IPS DF 6.9 (cell line): ENCODE measurements around the gene ST8SIA2.
"Not testable (repeated sequence)": the region's sequence is repeated elsewhere in the genome, so short reads cannot be mapped to it uniquely, and the experiment has no call there.

Source experiments
- DNase-seq: peaks from one replicate; pipeline ENCODE4 v3.0.0-alpha.2; 2013; ENCODE audit warnings: low read depth, low spot score
- H3K27ac ChIP-seq: one replicate; pipeline ENCODE4 v1.5.1; 2013; ENCODE audit warnings: low read length, control low read depth
- H3K27me3 ChIP-seq: 2 replicates; pipeline ENCODE4 v1.6.1; 2013; ENCODE audit warnings: mild to moderate bottlenecking, low read length; ENCODE audit not compliant: control insufficient read depth, insufficient read depth
- H3K36me3 ChIP-seq: 2 replicates; pipeline ENCODE4 v1.6.1; 2013; ENCODE audit warnings: low read length; ENCODE audit not compliant: control insufficient read depth, insufficient read depth
- H3K4me1 ChIP-seq: 2 replicates; pipeline ENCODE4 v1.6.1; 2013; ENCODE audit warnings: low read length; ENCODE audit not compliant: control insufficient read depth, insufficient read depth
- H3K4me3 ChIP-seq: 2 replicates; pipeline ENCODE4 v1.5.1; 2013; ENCODE audit warnings: mild to moderate bottlenecking, low read length
- H3K9me3 ChIP-seq: 2 replicates; pipeline ENCODE4 v1.6.1; 2013; ENCODE audit warnings: low read length, inconsistent platforms; ENCODE audit not compliant: control insufficient read depth, insufficient read depth
- WGBS: extraction: QIAGEN DNeasy Blood & Tissue Kit; methylation state at CpG from one replicate; pipeline ENCODE4 v1.1.7; 2013; ENCODE audit warnings: mixed read lengths, missing lambda C conversion rate; ENCODE audit not compliant: insufficient read length, insufficient coverage; 5-methylcytosine and 5-hydroxymethylcytosine counted together

ST8SIA2 gene

DNA sequence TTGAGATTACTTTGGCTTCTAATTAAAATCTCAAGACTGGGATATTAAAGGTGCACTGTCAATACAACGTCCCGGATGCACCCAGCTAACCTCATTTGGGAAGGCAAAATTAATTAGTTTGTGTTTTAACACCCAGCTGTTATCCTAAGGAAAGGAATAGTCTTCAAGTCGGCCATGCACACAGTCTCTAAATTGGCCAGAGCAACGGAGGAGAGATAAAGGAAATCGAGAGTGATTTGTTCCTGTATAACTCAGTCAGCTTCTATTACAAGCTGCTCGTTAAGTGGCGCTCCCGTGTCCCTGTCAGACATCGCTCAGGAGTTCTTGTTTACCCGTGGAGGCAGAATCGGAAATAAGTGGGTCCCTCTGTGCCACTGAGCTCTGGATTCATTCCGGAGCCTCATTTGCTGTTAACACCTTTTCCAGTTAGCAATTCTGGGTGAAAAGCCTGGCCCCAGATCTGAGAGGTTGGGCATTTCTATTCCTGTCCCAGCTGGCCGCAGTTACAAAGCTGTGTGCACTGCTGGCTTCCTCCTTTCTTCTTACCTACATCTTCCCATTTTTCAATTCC lies 63.9 kb downstream of the ST8SIA2 start:
- Histone ChIP-seq H3K9me3 (no peaks in the 10 kb centered on the region), H3K4me1 (no peaks in the 10 kb centered on the region), H3K27ac (no peak overlapping the region), H3K27me3 (no peaks in the 10 kb centered on the region), H3K4me3 (no peak overlapping the region), H3K36me3 (no peaks in the 10 kb centered on the region)
- DNase-seq, result no peak
- WGBS, result no CpG with 5 or more reads among the region's 13 CpGs

- no peaks in the 10 kb centered on the region for H3K9me3 ChIP-seq
- WGBS, result no CpG with 5 or more reads among the region's 4 CpGs
Measured at GRCh38 chr15:92460023-92460422, 66.3 kb downstream of the ST8SIA2 start.

GRCh38 chr15:92462424-92463125 lies 68.9 kb downstream of the ST8SIA2 start:
- WGBS, result no CpG with 5 or more reads among the region's 2 CpGs
- no peak overlapping the region for H3K4me3 ChIP-seq
- no peaks in the 10 kb centered on the region for H3K4me1 ChIP-seq
- H3K27me3 ChIP-seq, result no peaks in the 10 kb centered on the region
- no peaks in the 10 kb centered on the region for H3K36me3 ChIP-seq
- no peak for DNase-seq
- H3K27ac ChIP-seq, result no peak overlapping the region
- H3K9me3 ChIP-seq, result no peaks in the 10 kb centered on the region

More at GRCh38 chr15:92460023-92460422, 66.3 kb downstream of the ST8SIA2 start:
- Histone ChIP-seq H3K4me1 (no peaks in the 10 kb centered on the region), H3K36me3 (no peaks in the 10 kb centered on the region), H3K27me3 (no peaks in the 10 kb centered on the region), H3K4me3 (no peak overlapping the region), H3K27ac (no peak overlapping the region)
- DNase-seq, result no peak

GRCh38 chr15:92463352-92463751 lies 69.7 kb downstream of the ST8SIA2 start:
- H3K4me1 ChIP-seq, result no peaks in the 10 kb centered on the region
- no peak overlapping the region for H3K4me3 ChIP-seq
- no peaks in the 10 kb centered on the region for H3K9me3 ChIP-seq
- WGBS, result no CpG with 5 or more reads among the region's 5 CpGs
- H3K27ac ChIP-seq, result no peak overlapping the region
- no peaks in the 10 kb centered on the region for H3K36me3 ChIP-seq
- H3K27me3 ChIP-seq, result no peaks in the 10 kb centered on the region
- no peak for DNase-seq

GRCh38 chr15:92463826-92464225 lies 70.1 kb downstream of the ST8SIA2 start:
- H3K4me1 ChIP-seq, result no peaks in the 10 kb centered on the region
- no CpG with 5 or more reads among the region's 7 CpGs for WGBS
- H3K27ac ChIP-seq, result no peak overlapping the region
- H3K36me3 ChIP-seq, result no peaks in the 10 kb centered on the region
- no peaks in the 10 kb centered on the region for H3K9me3 ChIP-seq
- DNase-seq, result no peak
- H3K27me3 ChIP-seq, result no peaks in the 10 kb centered on the region
- H3K4me3 ChIP-seq, result no peak overlapping the region

GRCh38 chr15:92466834-92467233 lies 73.2 kb downstream of the ST8SIA2 start:
- H3K9me3 ChIP-seq, result no peaks in the 10 kb centered on the region
- no peak overlapping the region for H3K4me3 ChIP-seq
- H3K4me1 ChIP-seq, result no peaks in the 10 kb centered on the region
- H3K27ac ChIP-seq, result no peak overlapping the region
- no peaks in the 10 kb centered on the region for H3K36me3 ChIP-seq
- H3K27me3 ChIP-seq, result no peaks in the 10 kb centered on the region
- DNase-seq, result no peak
- no CpG with 5 or more reads among the region's 8 CpGs for whole genome bisulfite sequencing

- Histone ChIP-seq H3K4me3 (no peak overlapping the region), H3K36me3 (no peaks in the 10 kb centered on the region), H3K27me3 (no peaks in the 10 kb centered on the region), H3K27ac (no peak overlapping the region), H3K9me3 (no peaks in the 10 kb centered on the region), H3K4me1 (no peaks in the 10 kb centered on the region)
- no peak for DNase-seq
- no CpG with 5 or more reads among the region's 11 CpGs for WGBS
Measured at GRCh38 chr15:92467245-92467644, 73.6 kb downstream of the ST8SIA2 start.

DNA sequence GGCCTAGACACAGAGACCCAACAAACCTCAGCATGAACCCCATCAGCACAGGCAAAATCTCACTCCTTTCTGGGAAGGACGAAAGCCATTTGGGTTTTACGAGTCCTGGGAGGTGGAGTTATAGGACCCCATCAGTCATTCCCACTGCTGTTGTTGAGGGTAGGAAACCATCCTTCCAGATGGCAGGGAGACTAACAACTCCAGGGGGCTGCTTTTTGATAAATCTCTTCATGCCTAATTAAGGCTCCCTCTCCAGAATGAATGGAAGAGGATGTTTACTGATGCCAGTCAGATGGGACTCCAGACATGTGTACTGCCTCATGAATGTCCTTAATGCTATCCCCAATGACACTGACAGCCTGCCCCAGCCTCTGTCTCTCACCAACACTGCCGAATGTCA lies 75.3 kb downstream of the ST8SIA2 start:
- Histone ChIP-seq H3K27me3 (no peaks in the 10 kb centered on the region), H3K27ac (no peak overlapping the region), H3K9me3 (no peaks in the 10 kb centered on the region), H3K36me3 (no peaks in the 10 kb centered on the region), H3K4me1 (no peaks in the 10 kb centered on the region), H3K4me3 (no peak overlapping the region)
- DNase-seq, result no peak
- WGBS, result no CpG with 5 or more reads among the region's 3 CpGs

DNA sequence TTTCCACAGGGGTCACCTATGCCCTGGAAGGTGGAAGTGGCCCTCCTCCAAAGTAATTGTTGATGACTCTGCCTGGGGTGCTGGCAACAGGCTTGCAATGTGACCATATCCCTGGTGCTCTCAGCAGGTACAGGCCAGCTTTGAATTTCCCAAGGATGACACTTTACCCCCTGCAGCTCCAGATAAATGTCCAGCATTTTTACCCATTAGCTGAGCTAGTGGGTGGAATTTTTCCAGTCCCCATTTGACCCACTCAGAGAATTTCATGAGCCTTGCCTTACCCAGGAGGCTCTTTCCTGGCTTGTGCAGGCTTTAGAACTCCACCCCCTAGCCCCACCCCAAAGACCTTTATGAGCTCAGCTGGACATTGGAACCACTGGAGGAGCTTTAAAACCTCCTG lies 77.6 kb downstream of the ST8SIA2 start:
- Histone ChIP-seq H3K4me3 (no peak overlapping the region), H3K27ac (no peak overlapping the region), H3K36me3 (no peaks in the 10 kb centered on the region), H3K27me3 (no peaks in the 10 kb centered on the region), H3K4me1 (no peaks in the 10 kb centered on the region), H3K9me3 (no peaks in the 10 kb centered on the region)
- DNase-seq, result no peak

DNA sequence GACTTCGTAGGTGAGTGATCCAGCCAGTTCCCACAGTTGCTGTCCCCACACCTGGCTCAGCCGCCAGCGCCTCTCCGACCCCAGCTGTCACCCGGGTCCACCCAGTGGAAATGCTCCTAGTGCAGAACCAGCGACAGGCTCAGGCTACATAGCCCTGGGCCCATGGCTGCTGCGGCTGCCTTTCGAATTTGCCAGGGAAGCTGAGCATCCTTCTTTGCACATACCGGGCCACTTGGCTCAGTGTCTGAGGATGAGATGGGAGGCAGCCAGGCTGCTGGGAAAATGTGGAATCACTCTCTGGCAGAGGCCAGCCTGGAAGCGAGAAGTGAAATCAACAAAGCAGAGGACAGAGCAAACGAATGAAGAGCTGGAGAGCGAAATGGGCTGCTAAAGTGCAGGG lies 80.1 kb downstream of the ST8SIA2 start:
- Histone ChIP-seq H3K27ac (no peak overlapping the region), H3K27me3 (no peaks in the 10 kb centered on the region), H3K9me3 (no peaks in the 10 kb centered on the region), H3K4me3 (no peak overlapping the region), H3K36me3 (no peaks in the 10 kb centered on the region), H3K4me1 (no peaks in the 10 kb centered on the region)
- WGBS, result no CpG with 5 or more reads among the region's 12 CpGs
- DNase-seq, result no peak

GRCh38 chr15:92479730-92480129 lies 86.0 kb downstream of the ST8SIA2 start:
- not testable (repeated sequence) for H3K4me1 ChIP-seq, DNase-seq, H3K36me3 ChIP-seq, H3K4me3 ChIP-seq, H3K27ac ChIP-seq, H3K27me3 ChIP-seq, H3K9me3 ChIP-seq
- no CpG with 5 or more reads among the region's 2 CpGs for WGBS
